Fibroblast of peridontal ligament (primary cell): ENCODE data around the gene MTERF1.
"Not testable (repeated sequence)": the region's sequence is repeated elsewhere in the genome, so short reads cannot be mapped to it uniquely, and the experiment has no call there.

Experiments
- DNase-seq: peaks from one replicate; pipeline ENCODE4 v3.0.0-alpha.2; 2010; ENCODE audit errors: extremely low read depth

MTERF1 gene, protein sequence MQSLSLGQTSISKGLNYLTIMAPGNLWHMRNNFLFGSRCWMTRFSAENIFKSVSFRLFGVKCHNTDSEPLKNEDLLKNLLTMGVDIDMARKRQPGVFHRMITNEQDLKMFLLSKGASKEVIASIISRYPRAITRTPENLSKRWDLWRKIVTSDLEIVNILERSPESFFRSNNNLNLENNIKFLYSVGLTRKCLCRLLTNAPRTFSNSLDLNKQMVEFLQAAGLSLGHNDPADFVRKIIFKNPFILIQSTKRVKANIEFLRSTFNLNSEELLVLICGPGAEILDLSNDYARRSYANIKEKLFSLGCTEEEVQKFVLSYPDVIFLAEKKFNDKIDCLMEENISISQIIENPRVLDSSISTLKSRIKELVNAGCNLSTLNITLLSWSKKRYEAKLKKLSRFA

DNA sequence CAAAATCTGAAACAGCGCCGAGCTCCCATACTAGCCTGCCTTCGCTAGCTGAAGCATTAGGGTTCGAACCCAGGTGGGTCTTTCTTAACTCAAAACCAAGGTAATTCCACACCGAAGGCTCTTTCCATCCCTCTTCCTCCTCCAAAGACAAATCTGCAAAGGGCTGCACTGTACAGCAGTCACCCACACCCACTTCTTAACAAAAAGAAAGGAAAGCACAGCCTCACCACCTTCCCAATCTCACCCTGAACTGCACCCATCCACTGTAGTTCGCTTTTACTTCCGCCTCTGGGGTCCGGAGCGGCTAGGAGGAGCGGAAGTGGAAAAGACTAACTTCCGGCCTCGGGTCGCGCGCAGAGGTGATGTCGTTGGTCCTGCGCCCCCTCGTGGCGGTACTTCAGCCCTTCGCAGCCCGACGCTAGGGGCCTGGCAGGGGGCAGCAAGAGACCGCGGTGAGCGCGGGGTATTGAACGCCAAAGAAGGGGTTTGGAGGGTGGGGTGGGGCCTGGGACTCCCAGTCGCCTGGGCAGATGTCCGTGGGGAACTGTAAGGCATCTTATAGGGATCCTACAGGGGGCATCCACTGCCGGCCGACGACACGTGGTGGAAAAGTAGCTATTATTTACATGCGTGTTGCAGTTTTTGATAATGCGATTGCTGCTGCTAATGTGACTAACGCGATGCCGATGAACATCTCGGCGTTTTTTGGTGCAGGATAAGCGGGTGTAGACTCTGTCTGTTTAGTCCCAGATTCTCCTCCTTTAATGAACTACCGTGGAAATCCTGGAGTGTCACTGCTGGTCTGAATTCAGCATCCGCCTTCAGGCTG is at the start of gene MTERF1:
TSS of gene MTERF1 (minus strand) at position 290 of the 829 bp plus-strand sequence. CDS start 619 bp downstream, outside the sequence.
- peak; percentile 90 for DNase-seq

DNA sequence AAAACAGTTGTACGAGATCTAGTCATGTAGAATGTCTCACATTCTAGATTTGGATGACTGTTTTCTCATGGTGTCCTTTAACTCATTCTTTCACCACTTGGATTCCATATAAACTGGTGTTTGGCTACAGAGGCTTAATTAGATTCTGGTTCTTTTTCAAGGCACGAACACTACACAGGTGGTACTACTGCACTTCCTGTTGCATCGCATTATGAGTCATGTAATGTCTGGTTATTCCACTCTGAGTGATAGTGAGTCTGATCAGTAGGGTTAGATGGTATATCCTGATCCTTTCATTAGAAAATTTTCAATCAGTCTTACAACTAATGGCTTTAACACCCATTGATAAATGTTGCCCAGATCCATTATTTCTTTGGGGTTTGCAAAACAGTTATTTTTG is 49.0 kb upstream of the MTERF1 start:
- no peak for DNase-seq

DNA sequence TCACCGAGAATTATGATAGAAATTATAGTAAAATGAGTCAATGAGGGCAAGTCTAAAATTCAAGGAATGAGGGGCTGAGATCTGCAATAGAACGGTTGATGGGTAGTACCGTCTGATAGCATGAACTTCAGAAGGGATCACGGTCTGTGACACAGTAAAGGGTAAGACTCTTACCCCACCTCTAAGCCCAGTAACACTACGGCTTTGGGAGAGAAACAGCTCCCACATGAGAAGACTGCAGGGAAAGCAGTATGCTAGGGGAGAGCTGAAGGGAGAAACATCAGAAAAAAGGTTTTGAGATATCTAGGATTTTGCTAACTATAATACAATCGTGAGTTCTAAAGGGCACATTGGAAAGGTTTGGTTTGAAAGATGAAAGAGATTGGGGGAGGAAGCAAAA is 47.4 kb upstream of the MTERF1 start:
- no peak for DNase-seq

DNA sequence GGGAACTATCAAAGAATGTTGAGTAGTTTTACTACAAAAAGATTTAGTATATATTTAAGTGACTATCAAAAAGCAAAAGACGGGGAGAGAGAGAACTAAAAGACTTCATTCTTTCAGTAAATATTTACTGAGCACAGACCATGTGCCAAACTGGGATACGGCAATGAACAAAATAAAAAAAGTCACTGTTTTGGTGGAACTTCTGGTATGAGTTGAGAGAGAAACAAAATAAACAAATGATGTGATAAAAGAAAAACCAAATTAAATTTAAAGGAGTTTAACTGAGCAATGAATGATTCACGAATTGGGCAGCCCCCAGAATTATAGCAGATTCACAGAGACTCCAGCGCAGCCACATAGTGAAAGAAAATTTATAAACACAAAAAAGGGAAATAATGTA is 42.4 kb upstream of the MTERF1 start:
- no peak for DNase-seq

DNA sequence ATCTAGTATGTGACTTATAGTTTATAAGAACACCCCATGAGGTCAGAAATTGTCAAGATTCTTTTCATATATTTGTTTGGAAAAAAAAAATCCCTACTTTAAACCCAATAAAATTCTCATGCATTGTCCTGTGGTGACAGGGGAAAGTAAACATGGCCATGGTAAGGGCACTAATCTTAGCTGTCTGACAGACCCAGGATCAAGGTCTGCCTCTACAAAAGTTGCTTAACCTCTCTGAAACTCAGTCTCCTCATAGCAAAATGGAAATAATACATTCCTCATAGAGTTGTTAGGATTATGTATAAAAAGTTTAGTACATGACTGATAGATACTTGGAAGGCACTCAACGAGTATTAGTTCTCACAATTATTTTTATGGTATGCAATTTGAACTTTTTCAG is 37.9 kb upstream of the MTERF1 start:
- DNase-seq = no peak

DNA sequence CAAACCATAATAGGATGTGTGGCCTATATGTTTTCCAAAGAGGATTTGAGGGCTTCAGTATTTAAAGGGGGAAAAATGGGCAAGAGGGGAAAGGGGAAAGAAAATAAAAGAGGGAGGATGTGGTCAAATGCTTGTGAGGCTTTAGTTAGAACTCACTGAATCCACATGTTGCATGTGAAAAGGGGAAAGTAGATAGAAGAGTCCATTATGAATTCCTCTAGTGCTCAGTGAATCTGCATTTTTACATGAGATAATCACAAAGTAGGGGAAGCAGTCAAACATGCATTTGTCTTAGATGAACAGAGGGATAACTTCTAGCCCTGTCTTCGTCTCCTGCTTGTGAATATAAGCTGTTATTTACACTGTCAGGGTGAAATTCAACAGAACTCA is 35.5 kb upstream of the MTERF1 start:
- DNase-seq = no peak

DNA sequence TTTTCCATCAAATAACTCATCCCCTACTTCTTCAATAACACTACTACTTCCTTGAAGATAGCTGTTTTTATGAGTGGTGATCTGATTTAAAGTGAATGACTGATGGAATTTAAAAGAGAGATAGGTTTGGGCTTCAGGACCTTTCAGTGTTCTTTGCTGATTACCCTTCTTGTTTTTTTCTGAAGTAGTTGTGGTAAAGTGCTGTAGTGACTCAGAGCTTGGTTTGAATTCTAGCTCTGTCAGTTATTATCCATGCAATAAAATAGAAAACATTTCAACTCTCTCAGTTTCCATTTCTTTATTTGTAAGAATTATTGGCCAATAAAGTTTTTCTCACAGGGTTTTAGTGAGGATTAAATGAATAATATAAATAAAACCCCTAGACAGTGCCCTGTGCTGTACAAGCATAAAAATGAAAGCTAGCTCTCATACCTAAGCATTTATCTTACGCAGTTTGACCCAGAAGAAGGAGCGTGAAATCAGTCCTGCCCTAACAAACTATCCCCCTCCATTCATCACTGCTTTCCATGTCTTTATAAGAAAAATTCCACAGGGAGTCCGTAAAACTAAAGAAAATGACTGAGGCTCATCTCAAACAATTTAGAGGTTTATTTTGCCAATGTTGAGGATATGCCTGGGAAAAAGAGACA is 35.0 kb upstream of the MTERF1 start:
- peak; percentile 51 for DNase-seq

DNA sequence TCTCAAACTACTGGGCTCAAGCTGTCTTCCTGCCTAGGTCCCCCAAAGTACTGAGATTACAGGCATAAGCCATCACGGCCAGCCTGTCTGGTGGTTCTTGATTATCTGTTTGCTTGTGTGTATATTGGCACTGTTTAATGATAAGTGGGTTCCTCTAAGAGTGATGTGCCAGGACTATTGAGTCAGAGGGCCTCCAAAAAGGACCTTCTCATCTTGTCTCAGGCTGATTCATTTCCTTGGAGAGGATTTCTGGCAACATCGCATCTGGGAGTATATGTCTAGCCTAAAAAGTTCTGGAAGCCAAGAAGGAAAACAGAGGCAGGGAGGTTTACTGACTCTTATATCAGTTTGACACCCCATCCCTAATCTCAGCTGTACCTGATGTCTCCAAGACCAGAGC is 33.1 kb upstream of the MTERF1 start:
- DNase-seq = peak; percentile 70

DNA sequence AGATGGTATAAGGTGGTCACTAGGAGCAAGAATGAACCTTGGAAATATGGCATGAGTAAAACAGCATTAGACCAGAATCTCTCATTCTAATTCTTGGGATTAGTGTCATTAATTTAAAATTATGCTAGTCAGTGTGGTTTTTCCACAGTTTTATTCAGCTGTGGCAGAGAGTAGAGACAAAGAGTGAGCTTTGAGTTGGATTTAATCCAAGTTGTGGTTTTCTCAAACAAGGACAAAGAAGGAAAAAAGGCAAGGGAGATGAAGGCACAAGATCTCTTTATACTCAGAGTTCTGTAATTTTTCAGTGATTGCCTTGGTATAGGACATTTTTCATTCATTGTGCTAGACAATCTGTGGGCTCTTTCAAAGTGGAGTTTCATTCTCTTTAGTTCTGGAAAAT is 32.0 kb upstream of the MTERF1 start:
- peak; percentile 35 for DNase-seq

DNA sequence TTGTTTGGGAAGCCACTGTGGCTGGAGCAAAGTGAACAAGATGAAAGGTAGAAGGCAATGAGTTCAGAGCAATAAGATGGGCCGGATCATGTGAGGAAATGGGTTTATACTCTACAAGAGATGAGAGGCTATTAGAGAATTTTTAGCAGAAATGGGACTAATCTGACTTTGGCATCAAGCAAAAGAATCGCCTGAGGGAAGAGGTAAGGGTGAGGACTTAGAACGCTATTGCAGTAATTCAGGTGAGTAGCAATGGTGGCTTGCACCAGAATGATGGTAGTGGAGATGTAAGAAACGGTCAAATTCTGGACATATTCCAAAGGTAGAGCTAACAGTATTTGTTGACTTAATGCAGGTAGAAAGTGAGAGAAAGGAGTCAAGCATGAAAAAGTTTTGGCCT is 30.6 kb upstream of the MTERF1 start:
- DNase-seq = no peak

DNA sequence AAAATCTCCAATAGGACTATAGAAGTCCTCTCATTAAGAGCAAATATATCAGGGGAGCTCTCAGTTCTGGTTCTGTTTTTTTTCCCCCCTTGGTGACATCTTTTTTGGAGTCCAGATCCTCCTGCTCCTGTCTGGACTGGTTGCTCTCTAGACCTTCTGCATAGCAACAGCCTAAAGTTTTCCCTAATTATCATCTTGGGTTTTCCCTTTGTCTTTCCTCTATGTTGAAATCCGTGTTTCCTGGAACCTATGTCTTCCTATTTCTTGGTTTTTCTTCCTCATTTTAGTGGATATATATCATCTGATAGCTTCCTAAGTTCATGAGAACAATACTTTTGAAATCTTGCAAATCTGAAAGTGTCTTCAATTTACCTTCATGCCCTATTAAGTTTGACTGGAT is 29.7 kb upstream of the MTERF1 start:
- DNase-seq = no peak

DNA sequence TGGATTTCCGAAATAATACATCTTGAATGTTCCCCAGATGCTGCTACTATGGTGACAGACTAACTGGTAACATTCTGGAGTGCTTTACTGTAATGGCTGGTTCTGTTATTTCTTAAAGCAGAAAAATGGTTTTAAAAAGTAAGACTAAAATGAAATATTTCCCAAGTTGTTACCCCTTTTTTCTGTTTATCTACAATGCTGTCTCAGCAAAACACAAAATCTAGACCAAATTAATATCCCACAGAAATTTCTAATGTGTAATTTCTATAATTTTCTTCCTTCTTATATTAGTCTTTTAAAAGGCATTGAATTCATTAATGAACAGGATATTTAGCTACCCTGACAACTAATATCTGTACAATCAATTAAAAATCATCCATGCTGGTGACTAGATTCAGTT is 19.1 kb upstream of the MTERF1 start:
- no peak for DNase-seq

DNA sequence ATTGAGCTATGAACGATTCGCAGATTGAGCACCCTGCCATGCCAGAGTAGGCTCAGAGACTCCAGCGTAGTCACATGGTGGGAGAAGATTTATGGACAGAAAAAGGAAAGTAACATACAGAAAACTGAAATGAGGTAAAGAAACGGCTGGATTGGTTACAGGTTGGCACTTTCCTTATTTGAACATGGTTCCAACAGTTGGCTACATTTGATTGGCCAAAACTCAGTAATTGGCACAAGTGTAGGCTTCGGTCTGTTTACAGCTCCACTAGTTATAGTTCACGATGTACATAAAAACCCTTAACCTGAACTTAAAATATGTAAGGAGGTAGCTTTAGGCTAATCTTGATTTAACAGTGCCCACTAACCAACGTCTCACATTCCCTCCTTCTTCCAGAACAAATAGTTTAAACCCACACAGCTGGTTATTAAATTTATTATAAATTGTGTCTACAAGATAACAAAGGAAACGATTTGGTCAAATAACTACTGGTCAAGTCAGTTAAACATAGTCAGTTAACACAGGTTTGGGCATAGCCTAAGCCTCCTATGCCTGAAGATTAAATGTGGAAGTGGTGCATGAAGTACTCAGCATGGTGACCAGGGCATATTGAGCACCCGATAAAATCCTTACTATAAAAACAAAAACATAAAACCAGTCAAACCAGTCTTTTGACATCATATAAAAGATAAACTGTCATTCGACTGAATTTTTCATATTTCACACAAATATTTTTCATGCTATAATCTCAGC is 17.9 kb upstream of the MTERF1 start:
- DNase-seq = no peak

DNA sequence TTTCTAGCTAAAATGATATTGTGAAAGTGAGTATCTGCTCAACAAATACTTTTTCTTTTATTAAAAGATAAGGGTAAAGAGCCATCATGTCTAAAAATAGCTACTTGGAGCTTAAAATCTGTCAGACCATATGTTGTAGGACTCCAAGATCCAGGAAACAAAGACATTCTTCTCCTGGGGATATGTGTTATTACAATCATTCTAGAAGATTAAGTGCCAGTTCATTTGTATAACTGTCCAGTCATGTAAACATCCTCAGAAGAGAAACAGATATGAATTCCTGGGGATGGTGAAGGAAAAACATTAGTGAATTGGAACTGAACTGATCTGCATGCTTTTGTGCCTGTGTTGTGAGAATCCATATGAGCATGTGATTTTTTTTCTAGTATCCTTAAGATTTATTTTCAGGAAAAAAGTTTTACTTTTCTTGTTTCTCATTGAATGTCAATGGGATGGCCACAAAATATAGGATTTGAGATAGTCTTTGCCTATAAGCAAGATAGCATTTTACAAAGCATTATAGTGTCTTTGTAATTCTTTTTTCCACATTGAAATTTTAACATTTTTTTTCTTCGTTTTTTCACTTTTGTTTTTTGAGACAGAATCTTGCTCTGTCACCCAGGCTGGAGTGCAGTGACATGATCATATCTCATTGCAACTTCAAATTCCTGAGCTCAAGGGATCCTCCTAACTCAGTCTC is 14.4 kb upstream of the MTERF1 start:
- DNase-seq = peak; percentile 31

DNA sequence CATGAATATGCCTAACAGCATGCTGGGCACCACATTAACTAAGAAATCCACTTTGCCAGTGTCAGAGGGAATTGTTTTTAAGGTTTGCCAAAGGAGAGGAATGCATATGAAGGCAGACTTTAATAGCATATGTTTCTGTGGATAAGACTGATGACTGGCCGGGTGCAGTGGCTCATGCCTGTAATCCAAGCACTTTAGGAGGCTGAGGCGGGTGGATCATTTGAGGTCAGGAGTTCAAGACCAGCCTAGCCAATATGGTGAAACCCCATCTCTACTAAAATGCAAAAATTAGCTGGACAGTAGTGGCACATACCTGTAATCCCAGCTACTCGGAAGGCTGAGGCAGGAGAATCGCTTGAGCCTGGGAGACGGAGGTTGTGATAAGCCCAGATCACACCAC is 13.2 kb upstream of the MTERF1 start:
- DNase-seq = not testable (repeated sequence)

DNA sequence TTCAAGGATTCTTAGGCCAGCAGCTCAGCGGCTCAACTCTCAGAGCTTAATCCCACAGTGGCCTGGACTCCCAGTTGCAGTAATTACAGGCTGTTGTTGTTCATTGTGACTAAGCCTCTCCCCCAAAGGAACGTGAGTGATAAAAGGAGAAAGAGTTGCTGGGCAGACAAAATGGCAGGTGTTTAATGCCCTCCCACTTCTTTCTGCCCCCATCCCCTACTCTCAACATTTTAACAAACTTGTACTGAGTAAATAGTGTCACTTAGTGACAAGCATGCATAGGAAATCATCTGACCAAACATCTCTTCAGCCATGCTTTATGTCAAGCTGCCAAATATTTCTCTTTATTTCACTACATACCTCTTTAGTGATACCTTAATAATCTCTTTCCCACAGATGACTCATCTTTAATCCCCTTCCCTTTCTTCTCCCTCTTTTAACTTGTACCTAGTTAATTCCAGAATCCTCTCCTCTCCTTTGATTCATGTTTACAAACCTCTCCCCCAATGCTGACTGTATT is 12.4 kb upstream of the MTERF1 start:
- DNase-seq = no peak

DNA sequence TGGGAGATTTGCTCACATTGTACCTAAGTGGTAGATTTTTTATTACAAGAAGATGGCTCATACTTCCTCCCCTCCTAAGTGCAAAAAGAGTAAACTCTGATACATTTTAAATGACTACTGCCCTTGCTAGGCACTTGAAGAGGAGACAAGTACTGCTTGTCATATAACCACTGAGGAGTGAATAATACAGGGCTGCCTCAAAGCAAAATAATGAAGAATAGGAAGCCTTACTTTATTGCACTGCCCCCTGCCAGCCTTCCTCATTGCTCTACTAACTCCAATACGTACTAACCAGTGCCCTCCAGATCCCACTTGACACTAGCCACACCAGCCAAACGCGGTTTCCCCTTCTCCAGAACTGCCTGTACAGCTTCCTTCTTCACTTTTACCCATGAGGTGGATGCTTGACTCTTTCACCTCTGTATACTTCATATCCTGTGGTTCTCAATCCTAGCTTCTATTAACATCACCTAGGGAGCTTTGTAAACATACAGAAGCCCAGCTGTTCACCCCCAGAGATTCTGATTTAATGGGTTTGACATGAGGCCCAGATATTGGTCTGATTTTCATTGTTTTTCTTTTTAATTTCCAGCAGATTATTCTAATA is 11.7 kb upstream of the MTERF1 start:
- no peak for DNase-seq

DNA sequence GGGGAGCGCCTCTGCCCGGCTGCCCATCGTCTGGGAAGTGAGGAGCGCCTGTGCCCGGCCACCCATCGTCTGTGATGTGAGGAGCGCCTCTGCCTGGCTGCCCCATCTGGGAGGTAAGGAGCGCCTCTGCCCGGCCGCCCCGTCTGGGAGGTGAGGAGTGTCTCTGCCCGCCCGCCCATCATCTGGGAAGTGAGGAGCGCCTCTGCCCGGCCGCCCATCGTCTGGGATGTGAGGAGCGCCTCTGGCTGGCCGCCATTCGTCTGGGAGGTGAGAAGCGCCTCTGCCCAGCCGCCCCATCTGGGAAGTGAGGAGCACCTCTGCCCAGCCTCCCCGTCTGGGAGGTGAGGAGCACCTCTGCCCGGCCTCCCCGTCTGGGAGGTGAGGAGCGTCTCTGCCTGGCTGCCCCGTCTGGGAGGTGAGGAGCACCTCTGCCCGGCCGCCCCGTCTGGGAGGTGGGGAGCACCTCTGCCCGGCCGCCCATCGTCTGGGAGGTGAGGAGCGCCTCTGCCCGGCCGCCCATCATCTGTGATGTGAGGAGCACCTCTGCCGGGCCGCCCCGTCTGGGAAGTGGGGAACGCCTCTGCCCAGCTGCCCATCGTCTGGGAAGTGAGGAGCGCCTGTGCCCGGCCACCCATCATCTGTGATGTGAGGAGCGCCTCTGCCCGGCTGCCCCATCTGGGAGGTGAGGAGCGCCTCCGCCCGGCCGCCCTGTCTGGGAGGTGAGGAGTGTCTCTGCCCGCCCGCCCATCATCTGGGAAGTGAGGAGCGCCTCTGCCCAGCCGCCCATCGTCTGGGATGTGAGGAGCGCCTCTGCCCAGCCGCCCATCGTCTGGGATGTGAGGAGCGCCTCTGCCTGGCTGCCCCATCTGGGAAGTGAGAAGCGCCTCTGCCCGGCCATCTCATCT is 8.0 kb upstream of the MTERF1 start:
- DNase-seq = not testable (repeated sequence)
